PC-9 (cell line): ENCODE measurements around the gene WSCD2.

Experiments
- EZH2 ChIP-seq: fragments of 200-600 bp; sonication (generic); IDR thresholded peaks from 2 replicates; pipeline ENCODE4 v1.8.0; 2017; ENCODE audit warnings: antibody characterized with exemption, low read depth
- TF ChIP-seq, protein P1 (sequence below): fragments of 200-600 bp; sonication (generic); conservative IDR thresholded peaks from 2 replicates; pipeline ENCODE4 v1.6.1; 2017; ENCODE audit warnings: mixed run types, antibody characterized with exemption, mild to moderate bottlenecking, moderate library complexity

DNA sequence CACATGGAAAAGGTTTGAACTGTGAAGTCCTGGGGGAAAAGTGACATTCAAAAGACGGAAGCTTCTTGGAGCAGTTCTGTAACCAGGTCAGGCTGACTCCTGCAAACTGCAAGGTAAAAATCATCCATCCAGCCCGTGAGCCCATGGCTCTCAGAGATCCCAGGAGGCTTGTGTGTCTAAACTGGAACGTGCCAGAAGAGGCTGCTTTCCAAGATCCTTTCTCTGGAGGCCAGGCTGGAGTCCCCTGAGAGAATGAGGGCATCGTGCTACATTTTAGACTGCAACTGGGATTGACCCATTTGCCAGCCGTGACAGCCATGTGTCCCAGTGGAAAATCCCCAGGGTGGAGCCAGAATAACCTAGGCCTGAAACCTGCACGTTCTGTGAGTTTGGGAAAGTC, 7.8 kb upstream of the WSCD2 start:
- TF ChIP-seq, protein P1, sequence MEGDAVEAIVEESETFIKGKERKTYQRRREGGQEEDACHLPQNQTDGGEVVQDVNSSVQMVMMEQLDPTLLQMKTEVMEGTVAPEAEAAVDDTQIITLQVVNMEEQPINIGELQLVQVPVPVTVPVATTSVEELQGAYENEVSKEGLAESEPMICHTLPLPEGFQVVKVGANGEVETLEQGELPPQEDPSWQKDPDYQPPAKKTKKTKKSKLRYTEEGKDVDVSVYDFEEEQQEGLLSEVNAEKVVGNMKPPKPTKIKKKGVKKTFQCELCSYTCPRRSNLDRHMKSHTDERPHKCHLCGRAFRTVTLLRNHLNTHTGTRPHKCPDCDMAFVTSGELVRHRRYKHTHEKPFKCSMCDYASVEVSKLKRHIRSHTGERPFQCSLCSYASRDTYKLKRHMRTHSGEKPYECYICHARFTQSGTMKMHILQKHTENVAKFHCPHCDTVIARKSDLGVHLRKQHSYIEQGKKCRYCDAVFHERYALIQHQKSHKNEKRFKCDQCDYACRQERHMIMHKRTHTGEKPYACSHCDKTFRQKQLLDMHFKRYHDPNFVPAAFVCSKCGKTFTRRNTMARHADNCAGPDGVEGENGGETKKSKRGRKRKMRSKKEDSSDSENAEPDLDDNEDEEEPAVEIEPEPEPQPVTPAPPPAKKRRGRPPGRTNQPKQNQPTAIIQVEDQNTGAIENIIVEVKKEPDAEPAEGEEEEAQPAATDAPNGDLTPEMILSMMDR = no peak
- TF ChIP-seq EZH2 = no peak
